Mononuclear cell (primary cell): ENCODE data around the gene TXNDC15. TPM values are rescaled to one million over a fixed set of nuclear protein-coding genes. Genes with fewer than 3 reads are reported as not detected.
"Not testable (repeated sequence)": the region's sequence is repeated elsewhere in the genome, so short reads cannot be mapped to it uniquely, and the experiment has no call there.

Source experiments
- H3K27me3 ChIP-seq: 2 replicates; pipeline ENCODE4 v1.6.0; 2011; ENCODE audit warnings: low read length, control low read depth; ENCODE audit not compliant: insufficient read depth
- H3K4me1 ChIP-seq: 2 replicates; pipeline ENCODE4 v1.5.1; 2011; ENCODE audit warnings: mild to moderate bottlenecking, low read length, control low read depth; ENCODE audit not compliant: insufficient read depth
- H3K4me3 ChIP-seq: 2 replicates; pipeline ENCODE4 v1.5.1; 2011; ENCODE audit warnings: mild to moderate bottlenecking, low read length, moderate library complexity
- H3K9me3 ChIP-seq: 2 replicates; pipeline ENCODE4 v1.5.1; 2011; ENCODE audit warnings: low read depth, mild to moderate bottlenecking, control low read depth, low read length
- total RNA-seq: library from RNA; depleted of rRNA; stranded (reverse); fragments of >200 nt; gene quantifications from one replicate; pipeline ENCODE4 v1.2.3, GENCODE V29; 2012

The TXNDC15 gene
- total RNA-seq, 1 donor = 16.4 TPM

- no peaks in the 10 kb centered on the region for H3K9me3 ChIP-seq
- no peak overlapping the region for H3K4me3 ChIP-seq
- no peaks in the 10 kb centered on the region for H3K27me3 ChIP-seq
- H3K4me1 ChIP-seq = peaks cover 15% of the 10 kb centered on the region
These were observed 22.8 kb upstream of the TXNDC15 start for GRCh38 chr5:134851307-134851923.

- H3K27me3 ChIP-seq, H3K4me1 ChIP-seq, H3K9me3 ChIP-seq, H3K4me3 ChIP-seq: not testable (repeated sequence)
These were observed 17.7 kb upstream of the TXNDC15 start for GRCh38 chr5:134856465-134856864.

- H3K4me3 ChIP-seq = no peak overlapping the region
- H3K4me1 ChIP-seq = no peaks in the 10 kb centered on the region
These were observed 16.8 kb upstream of the TXNDC15 start for GRCh38 chr5:134857401-134857800.

GRCh38 chr5:134864707-134865106, 9.5 kb upstream of the TXNDC15 start:
- no peaks in the 10 kb centered on the region for H3K27me3 ChIP-seq
- no peaks in the 10 kb centered on the region for H3K4me1 ChIP-seq
- no peak overlapping the region for H3K4me3 ChIP-seq
- no peaks in the 10 kb centered on the region for H3K9me3 ChIP-seq

More at GRCh38 chr5:134857401-134857800, 16.8 kb upstream of the TXNDC15 start:
- Histone ChIP-seq H3K9me3 (no peaks in the 10 kb centered on the region), H3K27me3 (no peaks in the 10 kb centered on the region)

- peak overlapping the region; percentile 90 for H3K4me3 ChIP-seq
- no peaks in the 10 kb centered on the region for H3K9me3 ChIP-seq
These were observed 677 bp upstream of the TXNDC15 start for GRCh38 chr5:134873494-134873893.

GRCh38 chr5:134874831-134875655, 872 bp downstream of the TXNDC15 start:
- H3K9me3 ChIP-seq = no peaks in the 10 kb centered on the region
- H3K27me3 ChIP-seq = no peaks in the 10 kb centered on the region
- peaks cover 34% of the 10 kb centered on the region for H3K4me1 ChIP-seq

More at GRCh38 chr5:134873494-134873893, 677 bp upstream of the TXNDC15 start:
- Histone ChIP-seq H3K27me3 (no peaks in the 10 kb centered on the region), H3K4me1 (peaks cover 34% of the 10 kb centered on the region)

GRCh38 chr5:134877159-134877558, 3.0 kb downstream of the TXNDC15 start:
- Histone ChIP-seq H3K4me3 (no peak overlapping the region), H3K9me3 (no peaks in the 10 kb centered on the region), H3K27me3 (no peaks in the 10 kb centered on the region), H3K4me1 (peaks cover 34% of the 10 kb centered on the region)

More at GRCh38 chr5:134874831-134875655, 872 bp downstream of the TXNDC15 start:
- peak overlapping the region; percentile 90 for H3K4me3 ChIP-seq

- peaks cover 34% of the 10 kb centered on the region for H3K4me1 ChIP-seq
- no peaks in the 10 kb centered on the region for H3K9me3 ChIP-seq
- H3K27me3 ChIP-seq = no peaks in the 10 kb centered on the region
These were observed 4.2 kb downstream of the TXNDC15 start for GRCh38 chr5:134878403-134878802.

GRCh38 chr5:134879456-134879855, 5.3 kb downstream of the TXNDC15 start:
- H3K9me3 ChIP-seq = no peaks in the 10 kb centered on the region
- H3K4me1 ChIP-seq = peaks cover 28% of the 10 kb centered on the region
- H3K27me3 ChIP-seq = no peaks in the 10 kb centered on the region
- H3K4me3 ChIP-seq = no peak overlapping the region

More at GRCh38 chr5:134878403-134878802, 4.2 kb downstream of the TXNDC15 start:
- no peak overlapping the region for H3K4me3 ChIP-seq

GRCh38 chr5:134880937-134881336, 6.8 kb downstream of the TXNDC15 start:
- H3K4me3 ChIP-seq, H3K9me3 ChIP-seq, H3K27me3 ChIP-seq: not testable (repeated sequence)
- H3K4me1 ChIP-seq = peaks cover 17% of the 10 kb centered on the region

GRCh38 chr5:134881711-134882110, 7.5 kb downstream of the TXNDC15 start:
- not testable (repeated sequence) for H3K9me3 ChIP-seq, H3K27me3 ChIP-seq, H3K4me1 ChIP-seq, H3K4me3 ChIP-seq

GRCh38 chr5:134887593-134888159, 13.5 kb downstream of the TXNDC15 start:
- Histone ChIP-seq H3K4me3 (no peak overlapping the region), H3K9me3 (no peaks in the 10 kb centered on the region), H3K4me1 (peaks cover 3% of the 10 kb centered on the region), H3K27me3 (no peaks in the 10 kb centered on the region)

- no peaks in the 10 kb centered on the region for H3K27me3 ChIP-seq
- peaks cover 3% of the 10 kb centered on the region for H3K4me1 ChIP-seq
- no peak overlapping the region for H3K4me3 ChIP-seq
- H3K9me3 ChIP-seq = no peaks in the 10 kb centered on the region
These were observed 15.2 kb downstream of the TXNDC15 start for GRCh38 chr5:134889335-134889734.

GRCh38 chr5:134891473-134891872, 17.3 kb downstream of the TXNDC15 start:
- H3K27me3 ChIP-seq = no peaks in the 10 kb centered on the region
- no peaks in the 10 kb centered on the region for H3K4me1 ChIP-seq
- no peak overlapping the region for H3K4me3 ChIP-seq
- H3K9me3 ChIP-seq = no peaks in the 10 kb centered on the region

GRCh38 chr5:134892282-134892681, 18.1 kb downstream of the TXNDC15 start:
- no peak overlapping the region for H3K4me3 ChIP-seq
- H3K9me3 ChIP-seq = no peaks in the 10 kb centered on the region
- H3K27me3 ChIP-seq = no peaks in the 10 kb centered on the region
- H3K4me1 ChIP-seq = no peaks in the 10 kb centered on the region
